CD14-positive monocyte (primary cell): ENCODE data around the gene INSR. TPM values are rescaled to one million over a fixed set of nuclear protein-coding genes. Genes with fewer than 3 reads are reported as not detected.

Experiments used
- DNase-seq, 3 donors: peaks; one replicate each; pipeline ENCODE4 v3.0.0-alpha.2; 2011 to 2022
- H2AFZ ChIP-seq: 2 replicates; pipeline ENCODE4 v1.6.0; 2012; ENCODE audit warnings: mild to moderate bottlenecking, low read depth, low read length, inconsistent platforms; ENCODE audit not compliant: insufficient read depth, poor library complexity, severe bottlenecking
- H3K27ac ChIP-seq, 2 donors: 1 replicate in 1 of 2; 2 replicates in 1 of 2; pipeline ENCODE4 v1.5.1; 2012 to 2013; ENCODE audit warnings: low read length in 2 of 2, control low read depth in 1 of 2, inconsistent platforms in 1 of 2, low read depth in 1 of 2, mild to moderate bottlenecking in 1 of 2
- H3K27me3 ChIP-seq, 2 donors: one replicate each; pipeline versions ENCODE4 v1.6.0 to v1.6.1; 2011 to 2013; ENCODE audit warnings: low read length in 2 of 2; ENCODE audit not compliant: control insufficient read depth in 2 of 2, insufficient read depth in 2 of 2
- H3K36me3 ChIP-seq, 2 donors: replicated peaks in 1 of 2; 1 replicate in 1 of 2; 2 replicates in 1 of 2; pipeline versions ENCODE4 v1.5.1 to v1.6.1; 2012 to 2013; ENCODE audit warnings: low read length in 2 of 2, control low read depth in 1 of 2, inconsistent platforms in 1 of 2, mild to moderate bottlenecking in 1 of 2; ENCODE audit not compliant: insufficient read depth in 2 of 2, control insufficient read depth in 1 of 2
- H3K4me1 ChIP-seq, 2 donors: 1 replicate in 1 of 2; 2 replicates in 1 of 2; pipeline versions ENCODE4 v1.5.1 to v1.6.1; 2012 to 2013; ENCODE audit warnings: low read length in 2 of 2, control low read depth in 1 of 2, inconsistent platforms in 1 of 2, mild to moderate bottlenecking in 1 of 2, moderate library complexity in 1 of 2; ENCODE audit not compliant: insufficient read depth in 2 of 2, control insufficient read depth in 1 of 2
- H3K4me2 ChIP-seq: replicated peaks from 2 replicates; pipeline ENCODE3; 2012; ENCODE audit warnings: low read length, moderate library complexity, mild to moderate bottlenecking; ENCODE audit not compliant: poor library complexity, severe bottlenecking; ENCODE audit errors: extremely low read depth
- H3K4me3 ChIP-seq, 3 experiments: fragments of 200-600 bp in 1 of 3; sonication (generic) in 1 of 3; replicated peaks in 1 of 3; 1 replicate in 2 of 3; 2 replicates in 1 of 3; pipeline ENCODE4 v1.5.1; 2011 to 2013; ENCODE audit warnings: low read length in 3 of 3, mild to moderate bottlenecking in 3 of 3, control low read depth in 2 of 3, low read depth in 2 of 3, inconsistent platforms in 1 of 3, moderate library complexity in 1 of 3
- H3K79me2 ChIP-seq: 2 replicates; pipeline ENCODE4 v1.6.0; 2012; ENCODE audit warnings: mild to moderate bottlenecking, control low read depth, inconsistent platforms, low read length, moderate library complexity; ENCODE audit not compliant: insufficient read depth
- H3K9ac ChIP-seq: 2 replicates; pipeline ENCODE4 v1.6.0; 2017; ENCODE audit warnings: low read length, mild to moderate bottlenecking; ENCODE audit not compliant: insufficient read depth, poor library complexity, severe bottlenecking
- H3K9me3 ChIP-seq, 2 donors: replicated peaks in 1 of 2; 1 replicate in 1 of 2; 2 replicates in 1 of 2; pipeline versions ENCODE4 v1.5.1 to v1.6.1; 2012 to 2013; ENCODE audit warnings: low read length in 2 of 2, control low read depth in 1 of 2; ENCODE audit not compliant: control insufficient read depth in 1 of 2, insufficient read depth in 1 of 2
- H4K20me1 ChIP-seq: 2 replicates; pipeline ENCODE4 v1.6.0; 2012; ENCODE audit warnings: mild to moderate bottlenecking, low read length, control low read depth, moderate library complexity; ENCODE audit not compliant: insufficient read depth
- H3K27ac Mint-ChIP-seq, 7 donors: one replicate each; pipeline ENCODE4 v1.8.0; 2020; ENCODE audit warnings: mild to moderate bottlenecking in 7 of 7, mixed read lengths in 7 of 7, moderate library complexity in 6 of 7, inconsistent platforms in 2 of 7
- H3K27me3 Mint-ChIP-seq, 3 donors: one replicate each; pipeline ENCODE4 v1.8.0; 2021 to 2022; ENCODE audit warnings: low read depth in 3 of 3, mild to moderate bottlenecking in 3 of 3, mixed read lengths in 3 of 3, moderate library complexity in 3 of 3, inconsistent platforms in 1 of 3
- H3K36me3 Mint-ChIP-seq, 2 donors: one replicate each; pipeline ENCODE4 v1.8.0; 2020; ENCODE audit warnings: mixed read lengths in 2 of 2, inconsistent platforms in 1 of 2, mild to moderate bottlenecking in 1 of 2
- H3K4me1 Mint-ChIP-seq: one replicate; pipeline ENCODE4 v1.8.0; 2020; ENCODE audit warnings: mild to moderate bottlenecking, mixed read lengths
- H3K4me3 Mint-ChIP-seq, 2 donors: one replicate each; pipeline ENCODE4 v1.8.0; 2020; ENCODE audit warnings: mild to moderate bottlenecking in 2 of 2, mixed read lengths in 2 of 2, moderate library complexity in 1 of 2
- H3K9me3 Mint-ChIP-seq, 7 donors: one replicate each; pipeline ENCODE4 v1.8.0; 2020 to 2022; ENCODE audit warnings: mixed read lengths in 7 of 7, mild to moderate bottlenecking in 6 of 7, moderate library complexity in 6 of 7, inconsistent platforms in 2 of 7
- CTCF ChIP-seq: fragments of 200-600 bp; IDR thresholded peaks from one replicate; pipeline ENCODE4 v1.8.0; 2022; ENCODE audit warnings: antibody characterized with exemption, mild to moderate bottlenecking
- WGBS: methylation state at CpG from one replicate; pipeline ENCODE4 v1.1.5; 2013; ENCODE audit warnings: missing lambda C conversion rate; ENCODE audit not compliant: insufficient coverage; 5-methylcytosine and 5-hydroxymethylcytosine counted together
- intact Hi-C, 2 donors: fragments of 100-400 bp; cut with micrococcal nuclease; formaldehyde crosslinking; loops; one replicate each; pipeline versions ENCODE4 v1.15.0 to v1.15.1; 2023
- polyA plus RNA-seq, 3 donors: library from polyadenylated mRNA; depleted of rRNA in 1 of 3; unstranded in 2 of 3; stranded (reverse) in 1 of 3; fragments of 300-500 nt in 2 of 3; fragments of >200 nt in 1 of 3; fragmentation: Illumina TruSeq in 2 of 3; gene quantifications; 1 replicate in 2 of 3; 2 replicates in 1 of 3; pipeline ENCODE4 v1.2.3, GENCODE V29; 2012 to 2021

The INSR gene
- polyA plus RNA-seq, 3 donors: 2.9 to 12.4 (median 3.4) TPM

GRCh38 chr19:7303470-7303869 is 9.3 kb upstream of the INSR start:
- Histone ChIP-seq H3K4me1 (peaks cover 0 to 3% of the 10 kb centered on the region in 2 donors), H3K27ac (no peak overlapping the region), H3K9ac (no peak overlapping the region), H3K4me3 (no peak overlapping the region), H2AFZ (no peak overlapping the region), H3K9me3 (no peaks in the 10 kb centered on the region), H4K20me1 (no peaks in the 10 kb centered on the region), H3K4me2 (no peak overlapping the region), H3K36me3 (no peaks in the 10 kb centered on the region), H3K27me3 (no peaks in the 10 kb centered on the region), H3K79me2 (no peaks in the 10 kb centered on the region)
- Mint-ChIP-seq H3K36me3 (no peaks in the 10 kb centered on the region), H3K27me3 (peaks cover 4 to 12% (median 8%) of the 10 kb centered on the region in 3 donors), H3K9me3 (no peaks in the 10 kb centered on the region), H3K27ac (no peak overlapping the region), H3K4me1 (peaks cover 7% of the 10 kb centered on the region), H3K4me3 (no peak overlapping the region)
- no peak for DNase-seq
- no CpG with 5 or more reads among the region's 4 CpGs for WGBS
- no peak for TF ChIP-seq CTCF
- intact Hi-C loops: no loop called here

- H3K36me3 Mint-ChIP-seq: no peaks in the 10 kb centered on the region
- peaks cover 7% of the 10 kb centered on the region for H3K4me1 Mint-ChIP-seq
- peaks cover 0 to 3% of the 10 kb centered on the region in 2 donors for H3K4me1 ChIP-seq
- peaks cover 2 to 8% (median 4%) of the 10 kb centered on the region in 3 donors for H3K27me3 Mint-ChIP-seq
- H3K9ac ChIP-seq: no peak overlapping the region
- H3K27me3 ChIP-seq: no peaks in the 10 kb centered on the region
- H3K9me3 Mint-ChIP-seq: no peaks in the 10 kb centered on the region
- H3K4me3 ChIP-seq: no peak overlapping the region
- H2AFZ ChIP-seq: no peak overlapping the region
- H3K4me3 Mint-ChIP-seq: no peak overlapping the region
- no peaks in the 10 kb centered on the region for H4K20me1 ChIP-seq
- H3K27ac ChIP-seq: no peak overlapping the region
- no peak for DNase-seq
- no peak overlapping the region for H3K4me2 ChIP-seq
- TF ChIP-seq CTCF: no peak
- intact Hi-C loops: no loop called here
- no peaks in the 10 kb centered on the region for H3K9me3 ChIP-seq
- no peaks in the 10 kb centered on the region for H3K79me2 ChIP-seq
- H3K27ac Mint-ChIP-seq: no peak overlapping the region
- 26% methylated on average over 4 of the region's 5 CpGs for WGBS
- H3K36me3 ChIP-seq: no peaks in the 10 kb centered on the region
Observed at GRCh38 chr19:7301525-7301924, 7.3 kb upstream of the INSR start.
